HG02981 (cell line): ENCODE results near the gene DBNL.

Experiments used
- ATAC-seq: cut with Tn5 transposase; IDR thresholded peaks from one replicate; pipeline ENCODE4 v1.9.1; 2021; ENCODE audit warnings: mild to moderate bottlenecking, moderate library complexity; ENCODE audit not compliant: unreplicated experiment

Gene DBNL

DNA sequence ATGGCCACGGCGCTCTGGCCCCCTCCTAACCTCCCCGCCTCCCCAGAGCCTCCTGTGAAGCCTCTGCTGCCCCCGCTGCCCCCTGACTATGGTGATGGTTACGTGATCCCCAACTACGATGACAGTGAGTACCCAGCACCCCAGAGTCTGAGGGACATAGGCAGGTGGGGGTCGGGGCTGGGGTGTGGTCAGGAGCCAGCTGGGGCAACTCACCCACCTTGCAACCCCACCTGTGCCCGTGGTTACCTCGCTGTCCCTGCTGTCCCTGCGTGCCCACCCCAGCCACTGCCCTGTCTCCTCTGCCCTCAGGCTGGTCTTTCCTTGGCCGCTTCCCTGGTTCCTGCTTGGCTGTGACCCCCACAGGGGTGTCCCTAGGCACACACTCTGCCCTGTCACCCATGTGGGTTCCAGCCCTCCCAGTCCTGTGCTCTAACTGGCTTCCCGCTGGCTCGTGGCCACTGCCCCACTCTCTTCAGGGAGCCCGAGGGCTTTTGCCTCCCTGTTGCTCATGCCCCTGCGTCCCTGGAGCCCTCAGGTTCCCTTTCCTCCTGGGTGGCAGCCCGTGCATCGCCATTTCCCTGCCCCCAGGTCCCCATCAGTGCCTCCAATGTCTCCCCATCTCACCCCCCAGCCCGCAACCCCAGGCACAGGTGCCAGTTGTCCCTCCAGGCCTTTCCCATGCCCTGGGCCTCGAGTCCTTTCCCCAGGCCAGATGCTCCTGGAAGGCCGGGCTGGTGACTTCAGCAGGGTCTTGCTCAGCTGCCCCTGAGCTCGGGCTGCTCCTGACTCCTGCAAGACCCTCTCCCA lies 63.7 kb downstream of the DBNL start:
- no peak for ATAC-seq

DNA sequence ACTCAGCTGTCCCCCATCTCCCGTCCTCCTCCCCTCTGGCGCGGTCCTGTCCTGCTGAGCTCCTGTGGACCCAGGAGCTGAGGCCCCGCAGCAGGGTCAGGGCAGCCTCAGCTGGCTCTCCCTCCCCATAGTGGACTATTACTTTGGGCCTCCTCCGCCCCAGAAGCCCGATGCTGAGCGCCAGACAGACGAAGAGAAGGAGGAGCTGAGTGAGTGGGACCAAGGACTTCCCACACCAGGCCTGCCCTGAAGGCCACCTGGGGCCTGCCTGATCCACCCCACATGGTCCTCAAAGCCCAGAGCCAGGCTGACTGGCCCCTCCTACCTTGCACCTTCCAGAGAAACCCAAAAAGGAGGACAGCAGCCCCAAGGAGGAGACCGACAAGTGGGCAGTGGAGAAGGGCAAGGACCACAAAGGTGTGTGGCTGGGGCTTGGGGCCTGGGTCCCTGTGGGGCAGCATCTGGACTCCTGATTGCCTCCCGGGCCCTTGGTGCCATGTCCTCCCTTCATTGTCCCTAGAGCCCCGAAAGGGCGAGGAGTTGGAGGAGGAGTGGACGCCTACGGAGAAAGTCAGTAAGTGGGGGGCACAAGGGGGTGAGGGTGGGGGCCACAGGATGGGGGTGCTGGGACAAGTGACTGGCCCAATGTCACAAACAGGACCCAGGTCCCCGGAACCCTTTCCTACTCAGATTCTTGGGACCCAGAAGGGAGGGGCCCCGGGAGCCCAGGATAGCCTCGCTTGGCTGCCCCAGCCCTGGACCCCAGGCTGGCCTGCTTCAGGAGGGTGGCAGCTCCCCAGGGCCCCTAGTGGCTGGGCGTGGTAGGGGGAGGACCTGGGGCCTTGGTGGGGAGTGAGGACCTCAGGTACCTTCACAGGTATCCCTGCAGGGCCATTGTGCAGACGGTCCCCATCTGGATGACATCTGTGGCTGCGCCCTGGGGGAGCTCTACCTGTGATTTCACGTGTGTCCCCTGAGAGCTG lies 64.6 kb downstream of the DBNL start:
- no peak for ATAC-seq

DNA sequence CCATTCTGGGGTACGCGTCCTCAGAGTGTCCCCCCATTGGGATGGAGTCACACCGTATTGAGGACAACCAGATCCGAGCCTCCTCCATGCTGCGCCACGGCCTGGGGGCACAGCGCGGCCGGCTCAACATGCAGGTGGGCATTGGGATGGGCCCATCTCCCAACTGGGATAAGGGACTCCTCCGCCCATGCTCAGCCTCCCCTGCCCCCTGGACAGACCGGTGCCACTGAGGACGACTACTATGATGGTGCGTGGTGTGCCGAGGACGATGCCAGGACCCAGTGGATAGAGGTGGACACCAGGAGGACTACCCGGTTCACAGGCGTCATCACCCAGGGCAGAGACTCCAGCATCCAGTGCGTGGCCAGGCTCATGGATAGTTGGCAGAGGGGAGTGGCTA lies 65.5 kb downstream of the DBNL start:
- no peak for ATAC-seq

DNA sequence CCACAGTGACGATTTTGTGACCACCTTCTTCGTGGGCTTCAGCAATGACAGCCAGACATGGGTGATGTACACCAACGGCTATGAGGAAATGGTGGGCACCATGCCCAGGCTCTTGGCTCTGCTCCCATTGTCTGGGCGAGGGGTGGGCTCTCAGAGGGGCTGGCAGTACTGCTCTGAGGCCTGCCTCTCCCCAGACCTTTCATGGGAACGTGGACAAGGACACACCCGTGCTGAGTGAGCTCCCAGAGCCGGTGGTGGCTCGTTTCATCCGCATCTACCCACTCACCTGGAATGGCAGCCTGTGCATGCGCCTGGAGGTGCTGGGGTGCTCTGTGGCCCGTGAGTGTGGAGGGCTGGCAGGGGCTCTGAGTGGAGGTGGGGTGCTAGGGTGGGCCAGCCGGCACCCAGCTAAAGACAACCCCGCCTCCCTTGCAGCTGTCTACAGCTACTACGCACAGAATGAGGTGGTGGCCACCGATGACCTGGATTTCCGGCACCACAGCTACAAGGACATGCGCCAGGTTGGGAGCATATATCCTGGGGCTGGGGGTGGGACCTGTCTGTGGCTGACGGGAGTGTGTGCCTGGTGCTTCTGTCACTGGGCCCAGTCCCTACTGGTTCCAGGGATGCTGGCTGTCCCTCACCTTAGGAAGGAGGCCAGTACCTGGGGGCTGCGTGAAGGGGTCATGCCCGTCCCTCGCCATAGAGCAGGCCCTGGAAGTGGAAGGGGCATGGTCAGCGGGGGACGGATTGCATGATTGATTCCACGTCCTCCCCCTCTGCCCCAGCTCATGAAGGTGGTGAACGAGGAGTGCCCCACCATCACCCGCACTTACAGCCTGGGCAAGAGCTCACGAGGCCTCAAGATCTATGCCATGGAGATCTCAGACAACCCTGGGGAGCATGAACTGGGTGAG lies 66.5 kb downstream of the DBNL start:
- ATAC-seq = no peak
